GM10847 (cell line): ENCODE measurements around the gene PSMC4.

Experiments used
- POLR2A ChIP-seq: IDR thresholded peaks from 2 replicates; pipeline ENCODE4 v1.6.1; 2011; ENCODE audit not compliant: insufficient read length; ENCODE audit errors: extremely low read depth

The PSMC4 gene

GRCh38 chr19:40005691-40006272, 34.8 kb downstream of the PSMC4 start:
- TF ChIP-seq POLR2A, result no peak

- TF ChIP-seq POLR2A, result no peak
These were observed 35.3 kb downstream of the PSMC4 start for GRCh38 chr19:40006273-40006691.

DNA sequence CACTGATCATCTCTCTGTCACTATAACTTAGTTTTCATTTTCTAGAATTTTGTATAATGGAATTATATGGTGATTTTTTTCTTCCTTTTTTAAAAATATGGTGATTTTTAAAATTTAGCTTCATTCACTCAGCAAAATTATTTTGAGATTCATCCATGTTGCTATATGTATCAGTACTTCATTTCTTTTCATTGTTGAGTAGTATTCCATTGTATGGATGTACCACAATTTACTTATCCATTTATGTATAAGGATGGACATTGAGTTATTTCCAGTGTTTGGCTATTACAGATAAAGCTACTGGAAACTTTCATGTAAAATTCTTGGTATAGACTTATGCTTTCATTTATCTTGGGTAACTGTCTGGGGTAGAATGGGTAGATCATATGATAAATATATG, 38.7 kb downstream of the PSMC4 start:
- TF ChIP-seq POLR2A, result no peak

DNA sequence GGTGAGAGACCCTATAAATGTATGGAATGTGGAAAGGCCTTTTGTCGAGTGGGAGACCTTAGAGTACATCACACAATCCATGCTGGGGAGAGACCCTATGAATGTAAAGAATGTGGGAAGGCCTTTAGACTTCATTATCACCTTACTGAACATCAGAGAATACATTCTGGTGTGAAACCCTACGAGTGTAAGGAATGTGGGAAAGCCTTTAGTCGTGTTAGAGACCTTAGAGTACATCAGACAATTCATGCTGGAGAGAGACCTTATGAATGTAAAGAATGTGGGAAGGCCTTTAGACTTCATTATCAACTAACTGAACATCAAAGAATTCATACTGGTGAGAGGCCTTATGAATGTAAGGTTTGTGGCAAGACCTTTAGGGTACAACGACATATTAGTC, 43.0 kb downstream of the PSMC4 start:
- TF ChIP-seq POLR2A, result no peak

- TF ChIP-seq POLR2A, result no peak
These were observed 53.0 kb downstream of the PSMC4 start for GRCh38 chr19:40023969-40024368.

GRCh38 chr19:40025938-40026596, 55.1 kb downstream of the PSMC4 start:
- TF ChIP-seq POLR2A, result no peak

GRCh38 chr19:40026597-40026970, 55.6 kb downstream of the PSMC4 start:
- no peak for TF ChIP-seq POLR2A
